WTC11 (cell line): ENCODE measurements around the gene ATP1A4. TPM values are rescaled to one million over a fixed set of nuclear protein-coding genes. Genes with fewer than 3 reads are reported as not detected.

Experiments
- ATAC-seq: fragments of 200-7000 bp; cut with Tn5 transposase; 2 replicates; pipeline ENCODE4 v1.10.0; 2021; ENCODE audit warnings: mild to moderate bottlenecking, moderate library complexity
- CTCF ChIA-PET: fragments of 300-600 bp; sonication (Branson Sonifier 250); formaldehyde crosslinking; loops from one replicate; lab custom pipeline; 2021; ENCODE audit warnings: antibody characterized with exemption; lab: Charles Lee
- POLR2A ChIA-PET: fragments of 350-600 bp; sonication (Branson Sonifier 250); formaldehyde crosslinking; loops from one replicate; lab custom pipeline; 2021; ENCODE audit warnings: antibody characterized with exemption; lab: Charles Lee
- DNase-seq: peaks from one replicate; pipeline ENCODE4 v3.0.0; 2021; ENCODE audit warnings: low spot score
- H3K27ac Mint-ChIP-seq: 2 replicates; pipeline ENCODE4 v1.8.0; 2021; ENCODE audit warnings: mixed read lengths
- H3K27me3 Mint-ChIP-seq: 2 replicates; pipeline ENCODE4 v1.8.0; 2021; ENCODE audit warnings: low read depth, mild to moderate bottlenecking, moderate library complexity, mixed read lengths
- H3K36me3 Mint-ChIP-seq: 2 replicates; pipeline ENCODE4 v1.8.0; 2021; ENCODE audit warnings: mixed read lengths
- H3K4me1 Mint-ChIP-seq: 2 replicates; pipeline ENCODE4 v1.8.0; 2022; ENCODE audit warnings: mixed read lengths
- H3K4me3 Mint-ChIP-seq: 2 replicates; pipeline ENCODE4 v1.8.0; 2021; ENCODE audit warnings: mild to moderate bottlenecking, moderate library complexity, mixed read lengths
- H3K9me3 Mint-ChIP-seq: 2 replicates; pipeline ENCODE4 v1.8.0; 2021; ENCODE audit warnings: mixed read lengths
- CBFB ChIP-seq: sonication (generic); formaldehyde crosslinking; IDR thresholded peaks from 2 replicates; pipeline ENCODE4 v1.8.1; 2022; ENCODE audit warnings: mild to moderate bottlenecking, low read depth, missing genetic modification reagents
- CREB1 ChIP-seq: sonication (generic); formaldehyde crosslinking; IDR thresholded peaks from 2 replicates; pipeline ENCODE4 v1.8.0; 2023; ENCODE audit warnings: mild to moderate bottlenecking, missing genetic modification reagents
- ETV6 ChIP-seq: sonication (generic); formaldehyde crosslinking; IDR thresholded peaks from 2 replicates; pipeline ENCODE4 v1.8.1; 2022; ENCODE audit warnings: mild to moderate bottlenecking, missing genetic modification reagents
- FOXJ3 ChIP-seq: sonication (generic); formaldehyde crosslinking; IDR thresholded peaks from 2 replicates; pipeline ENCODE4 v1.9.0; 2021; ENCODE audit warnings: missing genetic modification reagents, mild to moderate bottlenecking, borderline replicate concordance
- FOXK1 ChIP-seq: sonication (generic); formaldehyde crosslinking; IDR thresholded peaks from 2 replicates; pipeline ENCODE4 v1.8.0; 2022; ENCODE audit warnings: mild to moderate bottlenecking, moderate library complexity, missing genetic modification reagents
- GTF2I ChIP-seq: fragments of 250-450 bp; sonication (Bioruptor Pico); conservative IDR thresholded peaks from 2 replicates; pipeline ENCODE4 v1.4.0; 2021; ENCODE audit warnings: mild to moderate bottlenecking
- IRF2 ChIP-seq: sonication (generic); formaldehyde crosslinking; IDR thresholded peaks from 2 replicates; pipeline ENCODE4 v1.8.0; 2022; ENCODE audit warnings: low read depth, missing genetic modification reagents, borderline replicate concordance
- NFE2L1 ChIP-seq: sonication (generic); formaldehyde crosslinking; IDR thresholded peaks from 2 replicates; pipeline ENCODE4 v1.8.1; 2023; ENCODE audit warnings: missing genetic modification reagents
- OVOL2 ChIP-seq: fragments of 250-450 bp; sonication (Bioruptor Pico); IDR thresholded peaks from 2 replicates; pipeline ENCODE4 v1.9.0; 2021; ENCODE audit warnings: mild to moderate bottlenecking, borderline replicate concordance
- ZNF121 ChIP-seq: sonication (generic); formaldehyde crosslinking; IDR thresholded peaks from 2 replicates; pipeline ENCODE4 v1.8.0; 2023; ENCODE audit warnings: missing genetic modification reagents
- total RNA-seq: library from RNA; stranded (reverse); gene quantifications from 3 replicates; pipeline ENCODE4 v1.2.3, GENCODE V29; 2021
- TF ChIP-seq, protein P1 (sequence below): sonication (generic); formaldehyde crosslinking; IDR thresholded peaks from 2 replicates; pipeline ENCODE4 v1.8.0; 2022; ENCODE audit warnings: mild to moderate bottlenecking, missing genetic modification reagents
- TF ChIP-seq, protein P2 (sequence below): sonication (generic); formaldehyde crosslinking; IDR thresholded peaks from 2 replicates; pipeline ENCODE4 v1.8.0; 2023; ENCODE audit warnings: missing genetic modification reagents, mild to moderate bottlenecking, borderline replicate concordance
- TF ChIP-seq, protein P3 (sequence below): sonication (generic); formaldehyde crosslinking; IDR thresholded peaks from 2 replicates; pipeline ENCODE4 v1.8.1; 2023; ENCODE audit warnings: mild to moderate bottlenecking, missing genetic modification reagents, borderline replicate concordance
- TF ChIP-seq, protein P4 (sequence below): sonication (generic); formaldehyde crosslinking; IDR thresholded peaks from 2 replicates; pipeline ENCODE4 v1.8.1; 2023; ENCODE audit warnings: mild to moderate bottlenecking, missing genetic modification reagents
- TF ChIP-seq, protein P5 (sequence below): sonication (generic); formaldehyde crosslinking; IDR thresholded peaks from 2 replicates; pipeline ENCODE4 v1.8.1; 2022; ENCODE audit warnings: missing genetic modification reagents, borderline replicate concordance

ATP1A4 gene
- total RNA-seq, 1 experiment from 2014 or later: 0.37 TPM

DNA sequence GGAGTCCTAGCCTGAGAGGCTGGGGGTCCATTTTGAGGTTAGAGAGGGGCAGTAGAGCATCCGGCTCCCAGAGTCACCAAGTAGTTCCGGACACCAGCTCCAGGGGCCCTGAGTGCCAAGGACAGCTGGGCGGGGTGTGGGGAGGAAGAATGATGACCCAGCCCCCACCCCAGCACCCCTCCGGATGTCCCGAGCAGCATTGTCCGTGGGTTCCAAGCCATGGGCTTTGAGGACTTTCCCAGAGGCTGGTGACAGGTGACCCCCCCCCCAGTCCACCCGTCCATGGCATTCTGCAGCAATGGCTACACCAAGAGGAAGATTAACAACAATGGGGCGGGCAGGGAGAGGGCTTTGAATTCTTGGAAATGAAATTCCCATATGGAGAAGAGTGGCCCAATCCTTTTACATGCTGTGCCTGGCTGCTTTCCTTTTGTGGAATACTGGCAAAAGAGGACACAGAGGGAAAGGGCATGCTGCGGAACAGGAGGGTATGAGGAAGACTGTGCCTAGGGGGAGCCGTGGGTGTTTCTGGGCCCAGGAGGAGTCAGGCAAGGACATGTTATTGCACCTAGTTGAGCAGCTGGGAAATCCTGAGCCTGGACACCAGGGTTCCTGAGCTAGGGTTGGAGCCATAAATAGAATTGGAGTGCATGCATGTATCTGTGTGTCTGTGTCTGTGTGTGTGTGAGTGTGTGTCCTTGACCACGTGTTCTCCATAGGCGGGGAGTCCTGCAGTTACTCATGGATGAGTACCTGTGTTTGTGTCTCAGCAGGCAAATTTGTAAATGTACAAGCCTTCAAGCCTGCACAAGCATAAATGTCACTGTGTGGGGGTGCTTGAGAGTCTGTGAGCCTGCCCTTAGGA, 34.9 kb upstream of the ATP1A4 start:
- DNase-seq (no peak), ATAC-seq (no peak)
- ChIA-PET CTCF (interaction anchor here (0.8 to 5.1 kb wide), 23 partner anchors 12 to 284 kb away, joined by 3 to 83 read pairs (median 6); partner anchors contain the start of genes IGSF8 and VANGL2), POLR2A (interaction anchor here (1.2 kb wide), 1 partner anchor 18 kb away, joined by 4 read pairs; no protein-coding TSS in a partner anchor)
- Mint-ChIP-seq H3K36me3 (no peaks in the 10 kb centered on the region), H3K4me1 (peaks cover 63% of the 10 kb centered on the region), H3K27ac (no peak overlapping the region), H3K4me3 (peak overlapping the region; percentile 75), H3K9me3 (no peaks in the 10 kb centered on the region), H3K27me3 (peaks cover 2% of the 10 kb centered on the region; the same call in 1 of the 2 replicates)
- TF ChIP-seq, protein P1, sequence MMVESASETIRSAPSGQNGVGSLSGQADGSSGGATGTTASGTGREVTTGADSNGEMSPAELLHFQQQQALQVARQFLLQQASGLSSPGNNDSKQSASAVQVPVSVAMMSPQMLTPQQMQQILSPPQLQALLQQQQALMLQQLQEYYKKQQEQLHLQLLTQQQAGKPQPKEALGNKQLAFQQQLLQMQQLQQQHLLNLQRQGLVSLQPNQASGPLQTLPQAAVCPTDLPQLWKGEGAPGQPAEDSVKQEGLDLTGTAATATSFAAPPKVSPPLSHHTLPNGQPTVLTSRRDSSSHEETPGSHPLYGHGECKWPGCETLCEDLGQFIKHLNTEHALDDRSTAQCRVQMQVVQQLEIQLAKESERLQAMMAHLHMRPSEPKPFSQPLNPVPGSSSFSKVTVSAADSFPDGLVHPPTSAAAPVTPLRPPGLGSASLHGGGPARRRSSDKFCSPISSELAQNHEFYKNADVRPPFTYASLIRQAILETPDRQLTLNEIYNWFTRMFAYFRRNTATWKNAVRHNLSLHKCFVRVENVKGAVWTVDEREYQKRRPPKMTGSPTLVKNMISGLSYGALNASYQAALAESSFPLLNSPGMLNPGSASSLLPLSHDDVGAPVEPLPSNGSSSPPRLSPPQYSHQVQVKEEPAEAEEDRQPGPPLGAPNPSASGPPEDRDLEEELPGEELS (CRISPR knock-in tag): no peak

DNA sequence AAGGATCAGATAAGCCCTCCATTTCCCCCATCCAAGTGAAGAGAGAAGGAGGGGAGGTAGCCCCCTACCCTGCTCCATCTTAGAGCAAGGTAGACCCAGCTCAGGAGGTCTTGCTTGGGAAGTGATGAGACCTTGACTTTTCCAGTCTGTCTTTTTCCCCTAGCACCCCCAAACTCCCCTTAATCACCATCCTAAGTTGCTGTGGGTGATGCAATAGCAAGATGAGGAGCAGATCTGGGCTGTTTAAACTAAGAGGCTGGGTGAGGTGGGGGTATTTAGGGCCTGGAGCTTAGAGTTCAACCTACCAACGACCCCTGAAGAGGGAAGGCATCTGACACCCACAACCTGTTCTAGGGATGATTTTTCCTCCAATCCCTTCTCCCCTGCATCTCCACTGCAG, 34.1 kb upstream of the ATP1A4 start:
- Mint-ChIP-seq H3K4me1 (peaks cover 63% of the 10 kb centered on the region), H3K36me3 (no peaks in the 10 kb centered on the region), H3K27me3 (peaks cover 2% of the 10 kb centered on the region; the same call in 1 of the 2 replicates), H3K9me3 (no peaks in the 10 kb centered on the region), H3K4me3 (peak overlapping the region; percentile 75; the same call in 1 of the 2 replicates), H3K27ac (no peak overlapping the region)
- DNase-seq (no peak), ATAC-seq (no peak)
- ChIA-PET POLR2A (interaction anchor here (0.5 kb wide), 1 partner anchor 152 kb away, joined by 5 read pairs; no protein-coding TSS in a partner anchor), CTCF (interaction anchor here (1.0 to 5.1 kb wide), 14 partner anchors 12 to 174 kb away, joined by 3 to 83 read pairs (median 8); partner anchors contain the start of genes CASQ1 and IGSF8)
- TF ChIP-seq ZNF121 (no peak), FOXJ3 (no peak), CBFB (CRISPR knock-in tag) (no peak), FOXK1 (CRISPR knock-in tag) (no peak)
- TF ChIP-seq, protein P2, sequence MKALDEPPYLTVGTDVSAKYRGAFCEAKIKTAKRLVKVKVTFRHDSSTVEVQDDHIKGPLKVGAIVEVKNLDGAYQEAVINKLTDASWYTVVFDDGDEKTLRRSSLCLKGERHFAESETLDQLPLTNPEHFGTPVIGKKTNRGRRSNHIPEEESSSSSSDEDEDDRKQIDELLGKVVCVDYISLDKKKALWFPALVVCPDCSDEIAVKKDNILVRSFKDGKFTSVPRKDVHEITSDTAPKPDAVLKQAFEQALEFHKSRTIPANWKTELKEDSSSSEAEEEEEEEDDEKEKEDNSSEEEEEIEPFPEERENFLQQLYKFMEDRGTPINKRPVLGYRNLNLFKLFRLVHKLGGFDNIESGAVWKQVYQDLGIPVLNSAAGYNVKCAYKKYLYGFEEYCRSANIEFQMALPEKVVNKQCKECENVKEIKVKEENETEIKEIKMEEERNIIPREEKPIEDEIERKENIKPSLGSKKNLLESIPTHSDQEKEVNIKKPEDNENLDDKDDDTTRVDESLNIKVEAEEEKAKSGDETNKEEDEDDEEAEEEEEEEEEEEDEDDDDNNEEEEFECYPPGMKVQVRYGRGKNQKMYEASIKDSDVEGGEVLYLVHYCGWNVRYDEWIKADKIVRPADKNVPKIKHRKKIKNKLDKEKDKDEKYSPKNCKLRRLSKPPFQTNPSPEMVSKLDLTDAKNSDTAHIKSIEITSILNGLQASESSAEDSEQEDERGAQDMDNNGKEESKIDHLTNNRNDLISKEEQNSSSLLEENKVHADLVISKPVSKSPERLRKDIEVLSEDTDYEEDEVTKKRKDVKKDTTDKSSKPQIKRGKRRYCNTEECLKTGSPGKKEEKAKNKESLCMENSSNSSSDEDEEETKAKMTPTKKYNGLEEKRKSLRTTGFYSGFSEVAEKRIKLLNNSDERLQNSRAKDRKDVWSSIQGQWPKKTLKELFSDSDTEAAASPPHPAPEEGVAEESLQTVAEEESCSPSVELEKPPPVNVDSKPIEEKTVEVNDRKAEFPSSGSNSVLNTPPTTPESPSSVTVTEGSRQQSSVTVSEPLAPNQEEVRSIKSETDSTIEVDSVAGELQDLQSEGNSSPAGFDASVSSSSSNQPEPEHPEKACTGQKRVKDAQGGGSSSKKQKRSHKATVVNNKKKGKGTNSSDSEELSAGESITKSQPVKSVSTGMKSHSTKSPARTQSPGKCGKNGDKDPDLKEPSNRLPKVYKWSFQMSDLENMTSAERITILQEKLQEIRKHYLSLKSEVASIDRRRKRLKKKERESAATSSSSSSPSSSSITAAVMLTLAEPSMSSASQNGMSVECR (CRISPR knock-in tag): no peak
- TF ChIP-seq, protein P3, sequence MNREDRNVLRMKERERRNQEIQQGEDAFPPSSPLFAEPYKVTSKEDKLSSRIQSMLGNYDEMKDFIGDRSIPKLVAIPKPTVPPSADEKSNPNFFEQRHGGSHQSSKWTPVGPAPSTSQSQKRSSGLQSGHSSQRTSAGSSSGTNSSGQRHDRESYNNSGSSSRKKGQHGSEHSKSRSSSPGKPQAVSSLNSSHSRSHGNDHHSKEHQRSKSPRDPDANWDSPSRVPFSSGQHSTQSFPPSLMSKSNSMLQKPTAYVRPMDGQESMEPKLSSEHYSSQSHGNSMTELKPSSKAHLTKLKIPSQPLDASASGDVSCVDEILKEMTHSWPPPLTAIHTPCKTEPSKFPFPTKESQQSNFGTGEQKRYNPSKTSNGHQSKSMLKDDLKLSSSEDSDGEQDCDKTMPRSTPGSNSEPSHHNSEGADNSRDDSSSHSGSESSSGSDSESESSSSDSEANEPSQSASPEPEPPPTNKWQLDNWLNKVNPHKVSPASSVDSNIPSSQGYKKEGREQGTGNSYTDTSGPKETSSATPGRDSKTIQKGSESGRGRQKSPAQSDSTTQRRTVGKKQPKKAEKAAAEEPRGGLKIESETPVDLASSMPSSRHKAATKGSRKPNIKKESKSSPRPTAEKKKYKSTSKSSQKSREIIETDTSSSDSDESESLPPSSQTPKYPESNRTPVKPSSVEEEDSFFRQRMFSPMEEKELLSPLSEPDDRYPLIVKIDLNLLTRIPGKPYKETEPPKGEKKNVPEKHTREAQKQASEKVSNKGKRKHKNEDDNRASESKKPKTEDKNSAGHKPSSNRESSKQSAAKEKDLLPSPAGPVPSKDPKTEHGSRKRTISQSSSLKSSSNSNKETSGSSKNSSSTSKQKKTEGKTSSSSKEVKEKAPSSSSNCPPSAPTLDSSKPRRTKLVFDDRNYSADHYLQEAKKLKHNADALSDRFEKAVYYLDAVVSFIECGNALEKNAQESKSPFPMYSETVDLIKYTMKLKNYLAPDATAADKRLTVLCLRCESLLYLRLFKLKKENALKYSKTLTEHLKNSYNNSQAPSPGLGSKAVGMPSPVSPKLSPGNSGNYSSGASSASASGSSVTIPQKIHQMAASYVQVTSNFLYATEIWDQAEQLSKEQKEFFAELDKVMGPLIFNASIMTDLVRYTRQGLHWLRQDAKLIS (CRISPR knock-in tag): no peak
- TF ChIP-seq, all 79 proteins: peak for 0

DNA sequence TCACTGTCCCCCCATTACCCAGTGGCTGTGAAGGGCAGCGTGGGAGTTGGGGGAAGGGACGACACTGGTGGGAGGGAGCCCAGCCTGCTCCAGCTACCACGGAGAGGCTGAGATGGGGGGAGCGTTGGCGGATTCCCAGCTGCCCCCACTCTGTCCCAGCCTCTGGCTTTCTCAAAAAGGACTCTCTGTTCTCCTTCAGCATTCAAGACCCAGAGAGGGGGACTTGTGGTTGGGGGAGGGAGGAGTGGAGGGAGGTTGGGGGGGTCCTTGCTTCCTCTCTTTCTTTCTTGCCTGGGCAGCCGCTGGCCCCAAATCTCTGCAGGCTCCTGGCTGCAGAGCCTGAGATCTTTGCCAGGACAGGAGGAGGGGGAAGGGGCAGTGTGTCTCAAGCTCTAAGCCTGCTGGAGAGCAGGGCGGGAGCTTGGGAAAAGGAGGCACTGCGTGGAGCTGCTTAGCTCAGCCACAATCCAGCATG, 33.7 kb upstream of the ATP1A4 start:
- Mint-ChIP-seq H3K36me3 (no peaks in the 10 kb centered on the region), H3K9me3 (no peaks in the 10 kb centered on the region), H3K4me1 (peaks cover 58% of the 10 kb centered on the region), H3K27me3 (peaks cover under 1% of the 10 kb centered on the region; the same call in 1 of the 2 replicates), H3K4me3 (0 out of 2 replicates have a peak overlapping the region, but pooled peaks have one; percentile 16), H3K27ac (no peak overlapping the region)
- ChIA-PET CTCF (interaction anchor here (1.0 to 5.1 kb wide), 13 partner anchors 10 to 174 kb away, joined by 3 to 83 read pairs (median 8); partner anchors contain the start of genes CASQ1 and IGSF8), POLR2A (no interaction called here)
- ATAC-seq (peak; percentile 40; the same call in 1 of the 2 replicates), DNase-seq (no peak)
- TF ChIP-seq, protein P4, sequence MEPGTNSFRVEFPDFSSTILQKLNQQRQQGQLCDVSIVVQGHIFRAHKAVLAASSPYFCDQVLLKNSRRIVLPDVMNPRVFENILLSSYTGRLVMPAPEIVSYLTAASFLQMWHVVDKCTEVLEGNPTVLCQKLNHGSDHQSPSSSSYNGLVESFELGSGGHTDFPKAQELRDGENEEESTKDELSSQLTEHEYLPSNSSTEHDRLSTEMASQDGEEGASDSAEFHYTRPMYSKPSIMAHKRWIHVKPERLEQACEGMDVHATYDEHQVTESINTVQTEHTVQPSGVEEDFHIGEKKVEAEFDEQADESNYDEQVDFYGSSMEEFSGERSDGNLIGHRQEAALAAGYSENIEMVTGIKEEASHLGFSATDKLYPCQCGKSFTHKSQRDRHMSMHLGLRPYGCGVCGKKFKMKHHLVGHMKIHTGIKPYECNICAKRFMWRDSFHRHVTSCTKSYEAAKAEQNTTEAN (CRISPR knock-in tag): no peak
- TF ChIP-seq IRF2 (CRISPR knock-in tag): no peak
- TF ChIP-seq OVOL2 (CRISPR knock-in tag): no peak
- no peak for TF ChIP-seq CREB1 (CRISPR knock-in tag)
- no peak for TF ChIP-seq ETV6 (CRISPR knock-in tag)
- TF ChIP-seq NFE2L1 (CRISPR knock-in tag): no peak
- TF ChIP-seq, protein P5, sequence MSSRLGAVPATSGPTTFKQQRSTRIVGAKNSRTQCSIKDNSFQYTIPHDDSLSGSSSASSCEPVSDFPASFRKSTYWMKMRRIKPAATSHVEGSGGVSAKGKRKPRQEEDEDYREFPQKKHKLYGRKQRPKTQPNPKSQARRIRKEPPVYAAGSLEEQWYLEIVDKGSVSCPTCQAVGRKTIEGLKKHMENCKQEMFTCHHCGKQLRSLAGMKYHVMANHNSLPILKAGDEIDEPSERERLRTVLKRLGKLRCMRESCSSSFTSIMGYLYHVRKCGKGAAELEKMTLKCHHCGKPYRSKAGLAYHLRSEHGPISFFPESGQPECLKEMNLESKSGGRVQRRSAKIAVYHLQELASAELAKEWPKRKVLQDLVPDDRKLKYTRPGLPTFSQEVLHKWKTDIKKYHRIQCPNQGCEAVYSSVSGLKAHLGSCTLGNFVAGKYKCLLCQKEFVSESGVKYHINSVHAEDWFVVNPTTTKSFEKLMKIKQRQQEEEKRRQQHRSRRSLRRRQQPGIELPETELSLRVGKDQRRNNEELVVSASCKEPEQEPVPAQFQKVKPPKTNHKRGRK (CRISPR knock-in tag): no peak
- TF ChIP-seq GTF2I (CRISPR knock-in tag): no peak
